OCI-LY3 (cell line): ENCODE data around the gene OTUD3.

Source experiments
- H2AFZ ChIP-seq: fragments of 200-600, 300-600 bp; shearing (Covaris generic); 2 replicates; pipeline ENCODE4 v1.6.0; 2014; ENCODE audit warnings: antibody characterized with exemption, low read depth, low read length
- H3K27ac ChIP-seq: fragments of 200-600, 300-600 bp; sonication (generic); 2 replicates; pipeline ENCODE4 v1.5.1; 2014; ENCODE audit warnings: mild to moderate bottlenecking, low read length, moderate library complexity, mixed read lengths
- H3K27me3 ChIP-seq: fragments of 200-600, 300-600 bp; sonication (generic); 2 replicates; pipeline ENCODE4 v1.6.1; 2014; ENCODE audit warnings: low read depth, low read length, mixed read lengths
- H3K36me3 ChIP-seq: fragments of 200-600, 300-600 bp; sonication (generic); replicated peaks from 2 replicates; pipeline ENCODE3; 2014; ENCODE audit warnings: low read depth, low read length, mixed read lengths
- H3K4me1 ChIP-seq: fragments of 300-600, 200-600 bp; sonication (generic); 2 replicates; pipeline ENCODE4 v1.6.1; 2014; ENCODE audit warnings: low read length, mixed read lengths
- H3K4me2 ChIP-seq: fragments of 200-600, 300-600 bp; sonication (generic); 2 replicates; pipeline ENCODE4 v1.6.1; 2014; ENCODE audit warnings: low read length, mixed read lengths
- H3K4me3 ChIP-seq: fragments of 300-600, 200-600 bp; sonication (generic); 2 replicates; pipeline ENCODE4 v1.5.1; 2014; ENCODE audit warnings: antibody characterized with exemption, mild to moderate bottlenecking, low read length, moderate library complexity
- H3K79me2 ChIP-seq: fragments of 300-600, 200-600 bp; shearing (Covaris generic); 2 replicates; pipeline ENCODE4 v1.6.1; 2014; ENCODE audit warnings: mild to moderate bottlenecking, low read length, mixed read lengths
- H3K9ac ChIP-seq: fragments of 300-600, 200-600 bp; shearing (Covaris generic); 2 replicates; pipeline ENCODE4 v1.6.0; 2014; ENCODE audit warnings: mild to moderate bottlenecking, low read length, moderate library complexity
- H3K9me3 ChIP-seq: fragments of 200-600, 300-600 bp; shearing (Covaris generic); 2 replicates; pipeline ENCODE4 v1.6.1; 2014; ENCODE audit warnings: low read length, mixed read lengths; ENCODE audit not compliant: insufficient read depth
- H4K20me1 ChIP-seq: fragments of 200-600, 300-600 bp; sonication (generic); 2 replicates; pipeline ENCODE4 v1.6.1; 2016; ENCODE audit warnings: low read length, mixed read lengths; ENCODE audit not compliant: insufficient read depth
- CTCF ChIP-seq: fragments of 200-600, 300-600 bp; sonication (generic); IDR thresholded peaks from 2 replicates; pipeline ENCODE4 v1.5.1; 2014; ENCODE audit warnings: antibody characterized with exemption, low read length, low read depth
- EZH2phosphoT487 ChIP-seq: fragments of 200-600 bp; shearing (Covaris generic); IDR thresholded peaks from 2 replicates; pipeline ENCODE4 v1.6.1; 2018; ENCODE audit warnings: antibody characterized with exemption, mixed run types, low read depth

Gene OTUD3

GRCh38 chr1:19910650-19911049, 28.5 kb downstream of the OTUD3 start:
- H3K27ac ChIP-seq = no peak overlapping the region
- no peak overlapping the region for H2AFZ ChIP-seq
- H3K36me3 ChIP-seq = peaks cover 19% of the 10 kb centered on the region
- no peaks in the 10 kb centered on the region for H4K20me1 ChIP-seq
- no peaks in the 10 kb centered on the region for H3K79me2 ChIP-seq
- no peaks in the 10 kb centered on the region for H3K27me3 ChIP-seq
- H3K9ac ChIP-seq = no peak overlapping the region
- H3K4me2 ChIP-seq = no peak overlapping the region
- no peak overlapping the region for H3K4me3 ChIP-seq
- no peaks in the 10 kb centered on the region for H3K9me3 ChIP-seq
- H3K4me1 ChIP-seq = no peaks in the 10 kb centered on the region
- TF ChIP-seq EZH2phosphoT487 (no peak), CTCF (no peak)

- Histone ChIP-seq H3K4me2 (no peak overlapping the region), H3K9ac (no peak overlapping the region), H3K36me3 (peaks cover 4% of the 10 kb centered on the region), H3K4me1 (no peaks in the 10 kb centered on the region), H4K20me1 (no peaks in the 10 kb centered on the region), H3K27ac (no peak overlapping the region), H3K79me2 (no peaks in the 10 kb centered on the region), H2AFZ (no peak overlapping the region), H3K4me3 (no peak overlapping the region), H3K27me3 (no peaks in the 10 kb centered on the region), H3K9me3 (no peaks in the 10 kb centered on the region)
- no peak for TF ChIP-seq EZH2phosphoT487
- TF ChIP-seq CTCF = peak; percentile 81
Measured at GRCh38 chr1:19918057-19918456, 35.9 kb downstream of the OTUD3 start.

- Histone ChIP-seq H2AFZ (no peak overlapping the region), H3K27ac (no peak overlapping the region), H3K9ac (no peak overlapping the region), H3K4me1 (no peaks in the 10 kb centered on the region), H3K4me2 (no peak overlapping the region), H3K79me2 (no peaks in the 10 kb centered on the region), H4K20me1 (no peaks in the 10 kb centered on the region), H3K27me3 (no peaks in the 10 kb centered on the region), H3K4me3 (no peak overlapping the region), H3K36me3 (no peaks in the 10 kb centered on the region), H3K9me3 (no peaks in the 10 kb centered on the region)
- TF ChIP-seq CTCF = no peak
- TF ChIP-seq EZH2phosphoT487 = no peak
Measured at GRCh38 chr1:19920132-19920710, 38.0 kb downstream of the OTUD3 start.

- no peak overlapping the region for H2AFZ ChIP-seq
- no peaks in the 10 kb centered on the region for H4K20me1 ChIP-seq
- H3K27ac ChIP-seq = no peak overlapping the region
- H3K4me2 ChIP-seq = no peak overlapping the region
- H3K36me3 ChIP-seq = no peaks in the 10 kb centered on the region
- no peak for TF ChIP-seq CTCF
- no peak for TF ChIP-seq EZH2phosphoT487
- H3K9ac ChIP-seq = no peak overlapping the region
- H3K27me3 ChIP-seq = no peaks in the 10 kb centered on the region
- no peak overlapping the region for H3K4me3 ChIP-seq
- H3K4me1 ChIP-seq = no peaks in the 10 kb centered on the region
- no peaks in the 10 kb centered on the region for H3K9me3 ChIP-seq
- no peaks in the 10 kb centered on the region for H3K79me2 ChIP-seq
Measured at GRCh38 chr1:19921310-19921709, 39.1 kb downstream of the OTUD3 start.
